GM21786 (cell line): ENCODE measurements around the gene ATP9A.
"Not testable (repeated sequence)": the region's sequence is repeated elsewhere in the genome, so short reads cannot be mapped to it uniquely, and the experiment has no call there.

Experiments
- ATAC-seq: cut with Tn5 transposase; IDR thresholded peaks from one replicate; pipeline ENCODE4 v1.9.1; 2021; ENCODE audit not compliant: unreplicated experiment

ATP9A gene

GRCh38 chr20:51731731-51732095 is 36.5 kb downstream of the ATP9A start:
- ATAC-seq = no peak

- no peak for ATAC-seq
Measured at GRCh38 chr20:51729771-51730170, 38.4 kb downstream of the ATP9A start.

GRCh38 chr20:51728737-51729136 is 39.5 kb downstream of the ATP9A start:
- ATAC-seq = no peak

- ATAC-seq = no peak
Measured at GRCh38 chr20:51727872-51728271, 40.3 kb downstream of the ATP9A start.

- ATAC-seq = no peak
Measured at GRCh38 chr20:51725584-51726176, 42.5 kb downstream of the ATP9A start.

GRCh38 chr20:51723026-51723425 is 45.2 kb downstream of the ATP9A start:
- ATAC-seq = not testable (repeated sequence)

GRCh38 chr20:51722246-51722645 is 45.9 kb downstream of the ATP9A start:
- not testable (repeated sequence) for ATAC-seq

GRCh38 chr20:51720854-51721253 is 47.3 kb downstream of the ATP9A start:
- ATAC-seq = no peak

- no peak for ATAC-seq
Measured at GRCh38 chr20:51720384-51720783, 47.8 kb downstream of the ATP9A start.

- no peak for ATAC-seq
Measured at GRCh38 chr20:51715856-51716185, 52.4 kb downstream of the ATP9A start.

GRCh38 chr20:51715163-51715855 is 52.9 kb downstream of the ATP9A start:
- no peak for ATAC-seq

GRCh38 chr20:51713213-51713598 is 55.0 kb downstream of the ATP9A start:
- ATAC-seq = no peak

- ATAC-seq = no peak
Measured at GRCh38 chr20:51712501-51713212, 55.5 kb downstream of the ATP9A start.

GRCh38 chr20:51711426-51711825 is 56.8 kb downstream of the ATP9A start:
- no peak for ATAC-seq

GRCh38 chr20:51710361-51710894 is 57.8 kb downstream of the ATP9A start:
- no peak for ATAC-seq

GRCh38 chr20:51705400-51705799 is 62.8 kb downstream of the ATP9A start:
- ATAC-seq = no peak

- no peak for ATAC-seq
Measured at GRCh38 chr20:51703400-51704287, 64.5 kb downstream of the ATP9A start.

- no peak for ATAC-seq
Measured at GRCh38 chr20:51702556-51702955, 65.6 kb downstream of the ATP9A start.

- ATAC-seq = no peak
Measured at GRCh38 chr20:51700809-51701285, 67.3 kb downstream of the ATP9A start.

GRCh38 chr20:51698252-51698651 is 69.9 kb downstream of the ATP9A start:
- ATAC-seq = no peak
